GM12873 (cell line): ENCODE data around the gene GIPR.
A peak's percentile ranks its signal among the peaks of the same experiment; 100 is the strongest.

Source experiments
- CTCF ChIP-seq: IDR thresholded peaks from 2 replicates; pipeline ENCODE4 v1.5.1; 2012; ENCODE audit warnings: low read depth, mild to moderate bottlenecking, moderate library complexity, low read length, control low read depth; ENCODE audit not compliant: insufficient read depth; ENCODE audit errors: missing control alignments

GIPR gene

GRCh38 chr19:45636275-45636674 lies 31.7 kb upstream of the GIPR start:
- no peak for TF ChIP-seq CTCF

GRCh38 chr19:45636902-45637301 lies 31.1 kb upstream of the GIPR start:
- TF ChIP-seq CTCF, result no peak

GRCh38 chr19:45637890-45638667 lies 29.9 kb upstream of the GIPR start:
- TF ChIP-seq CTCF, result no peak

GRCh38 chr19:45638930-45639729 lies 28.9 kb upstream of the GIPR start, which contains the start of gene EML2:
EML2 (minus strand) TSS chr19:45639397; CDS start chr19:45639376, 21 bp downstream.
- TF ChIP-seq CTCF, result peak; percentile 50

GRCh38 chr19:45640849-45641273 lies 27.2 kb upstream of the GIPR start:
- no peak for TF ChIP-seq CTCF

- TF ChIP-seq CTCF, result no peak
Observed at GRCh38 chr19:45641274-45642105, 26.5 kb upstream of the GIPR start.
